Neutrophil (primary cell): Measurements from ENCODE around the gene TMEM51.
"Not testable (repeated sequence)": the region's sequence is repeated elsewhere in the genome, so short reads cannot be mapped to it uniquely, and the experiment has no call there.

Experiments
- H3K27ac ChIP-seq: fragments of 200-600 bp; sonication (generic); 2 replicates; pipeline ENCODE4 v1.5.1; 2016; ENCODE audit warnings: mild to moderate bottlenecking, moderate library complexity
- H3K27me3 ChIP-seq: fragments of 200-600 bp; sonication (generic); 2 replicates; pipeline ENCODE4 v1.6.0; 2016; ENCODE audit warnings: mild to moderate bottlenecking
- H3K36me3 ChIP-seq: fragments of 200-600 bp; sonication (generic); 2 replicates; pipeline ENCODE4 v1.5.1; 2017
- H3K4me1 ChIP-seq, 2 experiments: fragments of 200-600 bp in 1 of 2; sonication (generic) in 1 of 2; 1 replicate in 1 of 2; 2 replicates in 1 of 2; pipeline versions ENCODE4 v1.5.1 to v1.6.1; 2013 to 2016; ENCODE audit warnings: low read depth in 1 of 2, low read length in 1 of 2, mild to moderate bottlenecking in 1 of 2, moderate library complexity in 1 of 2; ENCODE audit not compliant: control insufficient read depth in 1 of 2, insufficient read depth in 1 of 2
- H3K4me3 ChIP-seq, 2 experiments: fragments of 200-600 bp in 1 of 2; sonication (generic) in 1 of 2; 1 replicate in 1 of 2; 2 replicates in 1 of 2; pipeline ENCODE4 v1.5.1; 2013 to 2016; ENCODE audit warnings: low read depth in 1 of 2, low read length in 1 of 2, mild to moderate bottlenecking in 1 of 2, moderate library complexity in 1 of 2
- H3K9me3 ChIP-seq: fragments of 200-600 bp; sonication (generic); 2 replicates; pipeline ENCODE4 v1.5.1; 2016
- TF ChIP-seq, protein P1 (sequence below): fragments of 200-600 bp; sonication (generic); IDR thresholded peaks from 2 replicates; pipeline ENCODE4 v1.5.1; 2016; ENCODE audit warnings: antibody characterized with exemption

Gene TMEM51

DNA sequence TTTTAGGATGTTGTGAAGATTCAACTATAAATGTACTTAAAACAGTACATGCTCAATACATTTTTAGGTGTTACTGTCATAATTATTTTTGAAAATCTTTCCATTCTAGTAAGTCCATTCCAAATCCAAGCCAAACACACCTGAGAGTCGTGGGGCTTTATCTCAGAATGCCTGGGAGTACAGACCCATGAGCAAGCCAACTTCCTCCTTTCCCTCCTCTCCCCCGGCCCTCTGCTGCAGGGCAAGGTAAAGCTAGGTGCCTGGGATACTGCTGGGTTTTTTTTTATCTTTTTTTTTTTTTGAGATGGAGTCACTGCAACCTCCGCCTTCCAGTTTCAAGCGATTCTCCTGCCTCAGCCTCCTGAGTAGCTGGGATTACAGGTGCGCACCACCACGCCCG is 16.5 kb downstream of the TMEM51 start:
- Histone ChIP-seq H3K36me3 (no peaks in the 10 kb centered on the region), H3K27me3 (no peaks in the 10 kb centered on the region), H3K4me1 (no peaks in the 10 kb centered on the region), H3K9me3 (no peaks in the 10 kb centered on the region), H3K27ac (no peak overlapping the region), H3K4me3 (no peak overlapping the region)
- TF ChIP-seq, protein P1, sequence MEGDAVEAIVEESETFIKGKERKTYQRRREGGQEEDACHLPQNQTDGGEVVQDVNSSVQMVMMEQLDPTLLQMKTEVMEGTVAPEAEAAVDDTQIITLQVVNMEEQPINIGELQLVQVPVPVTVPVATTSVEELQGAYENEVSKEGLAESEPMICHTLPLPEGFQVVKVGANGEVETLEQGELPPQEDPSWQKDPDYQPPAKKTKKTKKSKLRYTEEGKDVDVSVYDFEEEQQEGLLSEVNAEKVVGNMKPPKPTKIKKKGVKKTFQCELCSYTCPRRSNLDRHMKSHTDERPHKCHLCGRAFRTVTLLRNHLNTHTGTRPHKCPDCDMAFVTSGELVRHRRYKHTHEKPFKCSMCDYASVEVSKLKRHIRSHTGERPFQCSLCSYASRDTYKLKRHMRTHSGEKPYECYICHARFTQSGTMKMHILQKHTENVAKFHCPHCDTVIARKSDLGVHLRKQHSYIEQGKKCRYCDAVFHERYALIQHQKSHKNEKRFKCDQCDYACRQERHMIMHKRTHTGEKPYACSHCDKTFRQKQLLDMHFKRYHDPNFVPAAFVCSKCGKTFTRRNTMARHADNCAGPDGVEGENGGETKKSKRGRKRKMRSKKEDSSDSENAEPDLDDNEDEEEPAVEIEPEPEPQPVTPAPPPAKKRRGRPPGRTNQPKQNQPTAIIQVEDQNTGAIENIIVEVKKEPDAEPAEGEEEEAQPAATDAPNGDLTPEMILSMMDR: no peak

DNA sequence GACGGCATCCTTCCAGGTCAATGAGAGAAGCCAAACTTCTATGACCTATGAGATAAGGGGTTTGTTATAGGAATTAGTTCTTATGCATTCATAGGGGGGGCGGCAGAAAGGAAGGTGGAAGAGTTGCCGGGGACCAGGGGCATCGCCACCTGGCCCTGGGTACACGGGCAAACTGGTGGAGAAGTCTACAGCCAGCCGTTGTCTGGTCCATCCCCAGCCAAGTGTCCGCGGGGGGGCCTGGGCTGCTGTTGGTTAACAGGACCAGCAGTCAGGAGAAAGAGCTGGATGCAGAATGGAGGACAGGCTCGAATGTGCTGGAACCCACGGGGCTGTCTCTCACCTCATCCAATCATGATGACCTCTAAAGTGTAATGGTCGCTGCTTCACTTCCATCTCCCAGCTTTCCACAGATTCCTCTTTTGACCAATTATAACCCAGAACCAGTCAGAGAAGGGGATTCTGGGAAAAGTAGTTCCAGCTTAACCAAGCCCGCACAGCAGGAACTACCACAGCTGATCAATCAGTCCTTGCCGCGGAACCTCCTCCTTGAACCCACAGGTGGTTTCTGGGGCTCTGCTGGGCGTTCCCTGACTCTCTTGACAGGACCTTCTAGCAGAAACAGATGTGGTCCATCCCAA is 17.8 kb downstream of the TMEM51 start:
- Histone ChIP-seq H3K9me3 (no peaks in the 10 kb centered on the region), H3K4me3 (no peak overlapping the region), H3K27ac (no peak overlapping the region), H3K4me1 (no peaks in the 10 kb centered on the region), H3K27me3 (peaks cover 1% of the 10 kb centered on the region), H3K36me3 (no peaks in the 10 kb centered on the region)
- TF ChIP-seq, protein P1: no peak

DNA sequence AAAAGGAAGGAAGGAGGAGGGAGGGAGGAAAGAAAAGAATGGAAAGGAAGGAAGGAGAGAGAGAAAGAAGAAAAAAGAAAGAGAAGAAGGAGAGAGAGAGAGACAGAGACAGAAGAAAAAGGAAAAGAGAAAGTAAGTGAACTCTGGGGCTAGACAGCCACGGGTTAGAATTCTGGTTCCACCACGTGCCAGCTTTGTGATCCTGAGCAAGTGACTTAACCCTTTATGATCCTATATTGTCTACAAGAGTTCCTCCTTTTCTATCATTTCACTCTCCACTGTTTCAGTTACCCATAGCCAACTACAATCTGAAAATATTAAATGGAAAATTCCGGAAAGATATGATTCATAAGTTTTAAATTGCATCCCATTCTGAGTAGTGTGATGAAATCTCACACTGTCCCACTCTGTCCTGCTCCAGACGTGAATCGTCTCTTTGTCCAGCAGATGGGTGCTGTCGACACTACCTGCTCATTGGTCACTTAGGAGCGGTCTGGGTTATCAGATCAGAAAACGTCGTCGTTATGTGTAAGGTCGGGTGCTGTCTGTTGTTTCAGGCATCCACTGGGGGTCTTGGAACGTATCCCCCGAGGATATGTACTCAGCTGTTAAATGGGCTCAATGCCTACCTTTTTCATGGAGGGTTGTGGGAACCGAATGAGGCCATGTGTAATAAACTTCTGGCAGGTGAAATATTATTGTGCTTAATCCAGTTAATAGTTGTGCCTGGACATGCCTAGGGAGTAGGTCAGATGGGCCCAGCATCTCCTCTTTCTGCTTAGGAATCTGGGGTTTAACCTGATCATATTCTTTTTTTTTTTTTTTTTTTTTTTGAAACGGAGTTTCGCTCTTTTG is 19.1 kb downstream of the TMEM51 start:
- Histone ChIP-seq H3K4me1 (no peaks in the 10 kb centered on the region), H3K27me3 (peaks cover 14% of the 10 kb centered on the region), H3K36me3 (no peaks in the 10 kb centered on the region), H3K9me3 (no peaks in the 10 kb centered on the region), H3K27ac (no peak overlapping the region), H3K4me3 (no peak overlapping the region)
- TF ChIP-seq, protein P1: no peak

DNA sequence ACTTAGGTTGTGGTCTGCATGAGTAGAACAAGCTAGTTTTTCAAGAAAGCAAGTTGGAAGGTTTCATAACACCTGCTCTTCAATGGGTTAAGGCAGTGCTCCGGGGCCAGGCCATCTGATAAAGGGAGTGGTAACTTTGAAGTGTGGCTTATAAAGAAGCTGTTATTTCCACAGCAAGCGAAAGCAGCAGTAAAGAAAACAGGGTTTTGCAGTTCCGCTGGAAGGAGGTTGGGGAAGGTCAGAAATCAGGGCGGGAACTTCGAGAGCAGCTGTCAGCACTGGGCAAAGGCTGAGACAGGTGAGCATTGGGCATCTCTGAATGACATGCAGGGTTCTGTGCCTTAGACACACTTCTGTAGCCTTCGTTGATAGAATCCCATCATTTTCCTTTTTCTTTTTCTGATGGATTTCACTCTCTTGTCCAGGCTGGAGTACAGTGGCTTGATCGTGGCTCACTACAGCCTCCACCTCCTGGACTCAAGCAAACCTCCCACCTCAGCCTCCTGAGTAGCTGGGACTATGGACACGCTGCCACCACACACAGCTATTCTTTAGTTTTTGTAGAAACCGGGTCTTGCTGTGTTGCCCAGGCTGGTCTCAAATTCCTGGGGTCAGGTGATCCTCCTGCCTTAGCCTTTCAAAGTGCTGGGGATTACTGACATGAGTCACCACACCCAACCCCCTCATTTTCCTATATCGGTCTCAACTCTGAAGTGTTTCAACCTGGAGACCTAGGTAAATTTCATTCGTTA is 20.5 kb downstream of the TMEM51 start:
- Histone ChIP-seq H3K9me3 (no peaks in the 10 kb centered on the region), H3K27ac (no peak overlapping the region), H3K4me1 (no peaks in the 10 kb centered on the region), H3K36me3 (no peaks in the 10 kb centered on the region), H3K27me3 (peaks cover 28% of the 10 kb centered on the region), H3K4me3 (no peak overlapping the region)
- TF ChIP-seq, protein P1: no peak

DNA sequence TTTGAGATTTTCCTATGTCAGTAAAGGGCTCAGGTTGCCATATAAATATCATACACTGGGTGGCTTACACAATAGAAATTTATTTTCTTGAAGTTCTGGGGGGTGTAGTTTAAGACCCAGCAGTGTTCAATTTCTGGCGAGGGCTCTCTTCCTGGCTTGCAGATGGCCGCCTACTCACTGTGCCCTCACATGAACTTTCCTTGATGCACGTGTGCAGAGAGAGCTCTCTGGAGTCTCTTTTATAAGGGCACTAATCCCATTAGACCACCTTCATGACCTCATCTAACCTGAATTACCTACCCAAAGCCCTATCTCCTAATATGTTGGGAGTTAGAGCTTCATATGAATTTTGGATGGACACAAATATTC is 21.1 kb downstream of the TMEM51 start:
- TF ChIP-seq, protein P1: no peak
- Histone ChIP-seq H3K36me3 (no peaks in the 10 kb centered on the region), H3K27ac (no peak overlapping the region), H3K9me3 (no peaks in the 10 kb centered on the region), H3K4me3 (no peak overlapping the region), H3K4me1 (no peaks in the 10 kb centered on the region), H3K27me3 (peaks cover 33% of the 10 kb centered on the region)

DNA sequence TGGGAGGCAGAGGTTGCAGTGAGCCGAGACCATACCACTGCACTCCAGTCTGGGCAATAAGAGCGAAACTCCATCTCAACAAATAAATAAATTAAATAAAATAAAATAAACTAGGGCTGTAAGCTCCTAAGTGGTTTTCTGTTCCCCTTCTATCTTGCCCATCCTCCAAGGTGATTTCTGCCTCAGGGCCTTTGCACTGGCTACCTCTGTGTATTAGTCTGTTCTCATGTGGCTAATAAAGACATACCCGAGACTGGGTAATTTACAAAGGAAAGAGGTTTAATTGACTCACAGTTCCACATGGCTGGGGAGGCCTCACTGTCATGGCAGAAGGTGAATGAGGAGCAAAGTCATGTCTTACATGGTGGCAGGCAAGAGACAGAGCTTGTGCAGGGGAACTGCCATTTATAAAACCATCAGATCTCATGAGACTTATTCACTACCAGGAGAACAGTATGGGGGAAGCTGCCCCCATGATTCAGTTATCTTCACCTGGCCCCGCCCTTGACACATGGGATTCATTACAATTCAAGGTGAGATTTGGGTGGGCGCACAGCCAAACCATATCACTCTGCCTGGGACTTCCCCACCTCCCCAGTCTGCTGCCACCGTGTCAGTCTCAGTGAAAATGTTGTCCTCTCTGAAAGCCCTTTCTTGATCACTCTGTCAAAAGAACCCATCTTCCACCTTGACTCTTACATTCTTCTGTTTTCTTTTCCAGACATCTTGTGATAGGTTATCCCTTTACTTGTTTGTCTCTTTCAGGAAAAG is 22.0 kb downstream of the TMEM51 start:
- H3K4me3 ChIP-seq, H3K27ac ChIP-seq, H3K36me3 ChIP-seq, H3K4me1 ChIP-seq, H3K9me3 ChIP-seq: not testable (repeated sequence)
- H3K27me3 ChIP-seq: peaks cover 39% of the 10 kb centered on the region
